GM21526 (cell line): Measurements from ENCODE around the gene AFMID.
"Not testable (repeated sequence)": the region's sequence is repeated elsewhere in the genome, so short reads cannot be mapped to it uniquely, and the experiment has no call there.

Source experiments
- ATAC-seq: cut with Tn5 transposase; IDR thresholded peaks from one replicate; pipeline ENCODE4 v1.9.1; 2021; ENCODE audit warnings: moderate library complexity; ENCODE audit not compliant: unreplicated experiment, low FRiP score

The AFMID gene

DNA sequence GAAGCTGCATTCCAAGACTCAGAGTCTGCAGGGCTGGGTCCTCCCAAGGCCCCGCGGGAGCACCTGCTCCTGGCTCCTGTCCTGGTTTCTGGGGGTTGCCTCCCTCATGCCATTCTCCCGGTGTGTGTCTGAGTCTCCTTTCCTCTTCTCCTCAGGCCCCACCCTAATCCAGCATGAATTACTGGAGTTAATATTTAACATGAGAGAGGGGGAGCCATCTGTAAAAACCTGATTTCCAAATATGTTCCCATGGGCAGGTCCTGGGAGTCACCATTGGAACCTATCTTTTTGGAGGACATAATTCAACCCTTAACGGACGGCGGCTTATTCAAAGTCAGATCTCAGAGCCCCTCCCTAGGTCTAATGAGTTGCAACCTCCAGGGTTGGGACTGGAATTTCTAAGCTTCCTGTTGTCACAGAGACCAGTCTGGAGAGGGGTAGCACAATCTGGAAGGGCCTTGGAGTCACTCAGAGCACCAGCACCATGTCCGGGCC is 35.6 kb upstream of the AFMID start:
- no peak for ATAC-seq

DNA sequence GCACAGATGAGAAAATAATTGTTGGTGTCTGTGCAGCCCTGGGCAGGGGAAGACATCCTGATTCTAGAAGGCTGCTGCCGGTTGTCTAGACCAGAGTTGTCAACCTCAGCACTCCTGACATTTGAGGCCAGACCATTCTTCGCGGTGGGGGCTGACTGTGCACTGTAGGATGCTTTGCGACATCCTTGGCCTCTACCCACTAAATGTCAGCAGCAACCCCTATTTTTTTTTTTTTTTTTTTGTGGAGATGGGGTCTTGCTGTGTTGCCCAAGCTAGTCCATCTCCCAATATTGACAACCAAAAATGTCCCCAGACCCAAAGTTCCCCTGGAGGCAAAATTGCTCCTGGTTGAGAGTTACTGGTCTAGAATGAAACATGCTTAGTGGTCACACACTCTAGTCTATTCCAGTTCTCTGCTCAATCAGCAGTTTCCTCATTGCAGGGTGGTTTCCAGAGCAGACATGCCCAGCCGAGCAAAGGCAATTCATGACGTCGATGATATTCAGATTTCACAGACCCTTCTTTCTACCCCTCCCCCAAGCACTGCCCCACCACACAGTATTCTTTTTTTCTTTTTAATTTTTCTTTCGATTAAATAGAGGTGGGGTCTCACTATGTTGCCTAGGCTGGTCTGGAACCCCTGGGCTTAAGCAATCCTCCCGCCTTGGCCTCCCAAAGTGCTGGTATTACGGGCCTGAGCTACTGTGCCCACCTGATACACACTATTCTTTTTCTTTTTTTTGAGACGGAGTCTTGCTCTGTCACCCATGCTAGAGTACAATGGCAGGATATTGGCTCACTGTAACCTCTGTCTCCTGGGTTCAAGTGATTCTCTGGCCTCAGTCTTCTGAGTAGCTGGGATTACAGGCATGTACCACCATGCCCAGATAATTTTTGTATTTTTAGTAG is 32.0 kb upstream of the AFMID start:
- peak; percentile 43 for ATAC-seq

DNA sequence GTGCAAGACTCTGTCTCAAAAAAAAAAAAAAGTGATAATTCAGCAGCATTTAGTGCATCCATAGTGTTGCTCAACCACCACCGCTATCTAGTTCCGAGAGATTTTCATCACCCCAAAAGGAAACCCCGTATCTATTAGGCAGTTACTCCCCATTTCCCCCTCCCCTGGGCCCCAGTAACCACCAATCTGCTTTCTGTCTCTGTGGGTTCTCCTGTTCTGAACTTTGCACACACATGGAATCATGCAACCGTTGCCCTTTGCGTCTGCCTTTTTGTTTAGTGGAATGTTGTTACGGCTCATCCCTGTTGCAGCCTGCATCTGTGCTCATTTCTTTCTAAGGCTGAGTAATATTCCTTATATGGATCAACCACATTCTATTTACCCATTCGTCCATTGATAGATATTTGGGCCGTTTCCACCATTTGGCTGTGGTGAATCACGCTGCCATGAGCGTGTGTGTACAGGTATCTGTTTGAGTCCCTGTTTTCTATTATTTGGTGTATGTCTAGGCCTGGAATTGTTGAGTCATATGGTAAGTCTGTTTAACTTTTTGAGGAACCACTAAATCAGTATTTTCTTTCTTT is 27.5 kb upstream of the AFMID start:
- no peak for ATAC-seq

DNA sequence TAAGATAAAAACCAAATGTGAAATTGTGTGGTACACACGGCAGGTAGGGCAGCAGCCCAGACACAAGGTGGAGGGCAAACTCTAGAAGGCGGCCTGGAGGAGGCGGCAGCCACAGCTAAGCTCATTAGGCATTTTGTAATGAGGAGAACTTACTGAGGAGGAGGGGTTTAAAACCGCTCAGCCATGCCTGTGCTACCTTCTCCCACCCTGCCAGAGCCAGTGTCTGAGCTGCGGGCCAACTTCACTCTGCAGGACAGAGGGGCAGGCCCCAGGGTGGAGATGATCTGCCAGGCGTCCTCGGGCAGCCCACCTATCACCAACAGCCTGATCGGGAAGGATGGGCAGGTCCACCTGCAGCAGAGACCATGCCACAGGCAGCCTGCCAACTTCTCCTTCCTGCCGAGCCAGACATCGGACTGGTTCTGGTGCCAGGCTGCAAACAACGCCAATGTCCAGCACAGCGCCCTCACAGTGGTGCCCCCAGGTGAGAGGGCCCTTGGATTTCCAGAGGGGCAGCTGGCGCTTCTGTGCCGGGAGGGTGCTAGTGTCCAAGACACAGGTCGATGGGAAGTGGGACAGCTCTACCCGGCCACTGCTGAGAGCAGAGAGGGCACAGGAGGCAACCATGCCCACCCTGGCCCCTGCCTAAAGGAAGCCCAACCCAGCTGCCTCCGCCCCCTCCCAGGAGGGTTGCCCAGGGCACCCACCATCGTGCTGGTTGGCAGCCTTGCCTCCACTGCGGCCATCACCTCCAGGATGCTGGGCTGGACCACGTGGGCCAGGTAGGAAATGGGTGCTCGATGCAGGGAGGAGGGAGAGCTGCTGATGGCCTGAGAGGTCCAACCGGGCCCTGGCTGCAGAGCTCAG is 23.0 kb upstream of the AFMID start:
- no peak for ATAC-seq

DNA sequence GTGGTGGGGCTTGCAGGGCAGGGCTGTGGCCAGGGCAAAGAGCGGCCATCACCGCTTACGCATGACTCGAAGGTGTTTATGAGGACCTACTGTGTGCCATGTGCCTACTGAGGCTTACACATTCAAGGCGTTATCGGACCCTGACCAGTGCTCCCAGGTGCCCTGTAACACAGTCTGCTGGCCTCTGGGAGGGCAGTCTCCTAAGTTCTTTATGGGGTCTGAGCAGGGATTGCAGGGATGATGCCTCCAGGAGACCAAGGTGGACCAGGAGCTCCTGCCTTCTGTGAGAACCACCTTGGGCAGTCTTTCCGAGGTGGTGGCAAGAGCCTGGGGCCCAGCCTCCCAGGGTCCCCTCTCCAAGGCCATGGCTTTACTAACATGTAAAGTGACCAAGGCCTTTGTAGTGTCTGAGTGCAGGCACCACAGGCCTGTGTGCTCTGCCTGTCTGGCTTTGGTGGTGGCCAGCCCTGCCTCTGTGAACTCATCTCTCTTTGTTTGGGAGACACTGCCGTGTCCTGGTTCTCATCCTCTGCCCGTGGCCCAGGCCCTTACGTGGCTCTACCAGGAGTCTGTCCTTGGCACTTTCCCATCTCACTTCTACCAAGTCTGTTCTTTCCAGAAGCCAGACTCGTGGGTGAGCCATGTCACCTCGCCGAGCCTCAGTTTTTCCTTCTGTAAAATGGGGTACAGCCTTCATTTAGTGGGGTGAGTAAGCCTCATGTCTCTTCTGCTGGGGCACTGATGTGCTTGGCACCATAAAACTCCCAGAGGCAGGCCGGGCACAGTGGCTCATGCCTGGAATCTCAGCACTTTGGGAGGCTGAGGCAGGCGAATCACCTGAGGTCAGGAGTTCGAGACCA is 22.2 kb upstream of the AFMID start:
- ATAC-seq = no peak

DNA sequence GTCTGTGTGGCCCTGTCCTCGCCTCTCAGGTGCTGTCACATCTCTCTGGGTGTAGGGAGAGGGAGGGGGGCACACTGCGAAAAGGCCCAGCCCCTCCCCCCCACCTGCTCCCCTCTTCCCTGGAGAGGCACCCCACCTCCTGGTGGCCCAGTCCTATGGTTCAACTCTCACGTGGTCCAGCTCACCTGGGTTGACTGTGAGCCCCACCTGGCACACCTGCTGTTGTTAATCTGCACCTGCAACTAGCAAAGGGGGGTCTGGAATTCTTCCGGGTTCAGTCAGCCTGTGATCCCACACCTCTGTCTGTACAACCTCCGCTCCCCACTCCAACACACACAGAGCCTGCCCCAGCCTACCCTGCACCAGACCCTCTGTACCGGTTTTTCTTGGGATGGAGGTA is 20.7 kb upstream of the AFMID start:
- no peak for ATAC-seq

DNA sequence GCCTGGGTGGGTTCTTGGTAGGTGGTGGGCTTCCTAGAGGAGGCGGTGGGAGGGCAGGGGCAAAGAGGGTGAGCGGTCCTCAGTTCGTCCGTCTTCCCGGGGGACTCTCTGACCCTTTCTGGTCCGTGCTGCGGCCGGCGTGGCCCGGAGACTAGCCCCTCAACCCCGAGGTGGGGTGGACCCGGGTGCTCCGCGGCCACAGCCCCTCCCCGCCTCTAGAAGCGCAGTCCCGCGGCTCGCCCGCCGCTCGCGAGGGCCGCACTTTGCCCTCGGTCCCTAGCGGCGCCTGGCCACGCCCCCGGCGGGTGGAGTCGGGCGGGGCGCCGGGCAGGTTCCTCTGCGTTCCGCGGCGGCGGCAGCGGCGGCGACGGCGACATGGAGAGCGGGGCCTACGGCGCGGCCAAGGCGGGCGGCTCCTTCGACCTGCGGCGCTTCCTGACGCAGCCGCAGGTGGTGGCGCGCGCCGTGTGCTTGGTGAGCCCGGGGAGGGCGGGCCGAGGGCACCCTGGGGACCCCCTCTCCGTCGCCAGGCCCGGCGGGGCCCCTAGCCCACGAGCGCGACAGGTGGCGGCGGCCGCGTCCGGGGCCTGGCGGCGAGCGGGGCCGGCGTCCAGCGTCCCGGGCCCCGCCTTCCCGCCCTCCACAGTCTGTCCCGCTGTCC is 18.8 kb upstream of the AFMID start, which contains the start of gene SYNGR2:
TSS of gene SYNGR2 (plus strand) at position 340 of the 661 bp plus-strand sequence. CDS start at position 376, 36 bp downstream.
- peak; percentile 43 for ATAC-seq

DNA sequence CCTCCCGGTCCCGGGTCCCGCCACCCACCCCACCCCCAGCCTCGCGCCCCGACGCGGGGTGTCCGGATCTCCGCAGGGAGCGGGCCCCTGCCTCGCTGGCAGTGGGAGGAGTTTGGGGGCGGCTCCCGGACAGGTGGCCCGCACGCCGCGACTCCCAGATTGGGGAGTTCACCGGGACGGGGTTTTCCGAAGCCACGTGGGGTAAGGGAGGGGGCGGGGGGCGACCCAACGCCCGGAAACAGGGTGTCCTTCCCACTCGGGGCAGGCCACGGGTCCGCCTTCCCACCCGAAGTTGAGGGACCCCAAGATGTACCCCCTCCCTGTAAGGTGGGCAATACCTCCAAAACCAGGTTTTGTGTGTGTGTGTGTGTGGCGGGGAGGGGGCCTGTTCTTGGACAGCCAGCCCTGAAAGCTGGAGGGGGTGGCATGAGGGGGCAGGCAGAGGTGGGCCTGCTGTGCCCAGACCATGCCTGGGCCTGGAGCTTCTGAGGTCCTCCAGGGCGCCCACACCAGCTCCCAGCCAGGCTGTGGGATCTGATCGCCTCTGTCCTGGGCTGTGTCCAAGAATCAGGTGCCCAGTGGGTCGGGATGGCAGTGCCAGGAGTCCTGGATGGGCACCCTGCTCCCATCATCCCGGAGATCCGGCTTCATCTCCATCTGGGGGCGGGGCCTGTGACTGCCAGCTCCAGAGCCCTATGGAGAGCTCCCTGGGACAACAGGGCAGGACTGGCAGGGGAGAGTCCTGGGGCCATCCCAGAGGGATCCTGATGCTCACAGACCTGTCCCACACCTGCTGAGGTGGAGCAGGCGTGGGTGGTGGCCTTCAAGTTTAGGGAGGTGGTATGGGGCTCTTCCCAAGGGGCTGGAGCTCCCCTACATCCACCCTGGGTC is 18.0 kb upstream of the AFMID start:
- ATAC-seq = peak; percentile 9

DNA sequence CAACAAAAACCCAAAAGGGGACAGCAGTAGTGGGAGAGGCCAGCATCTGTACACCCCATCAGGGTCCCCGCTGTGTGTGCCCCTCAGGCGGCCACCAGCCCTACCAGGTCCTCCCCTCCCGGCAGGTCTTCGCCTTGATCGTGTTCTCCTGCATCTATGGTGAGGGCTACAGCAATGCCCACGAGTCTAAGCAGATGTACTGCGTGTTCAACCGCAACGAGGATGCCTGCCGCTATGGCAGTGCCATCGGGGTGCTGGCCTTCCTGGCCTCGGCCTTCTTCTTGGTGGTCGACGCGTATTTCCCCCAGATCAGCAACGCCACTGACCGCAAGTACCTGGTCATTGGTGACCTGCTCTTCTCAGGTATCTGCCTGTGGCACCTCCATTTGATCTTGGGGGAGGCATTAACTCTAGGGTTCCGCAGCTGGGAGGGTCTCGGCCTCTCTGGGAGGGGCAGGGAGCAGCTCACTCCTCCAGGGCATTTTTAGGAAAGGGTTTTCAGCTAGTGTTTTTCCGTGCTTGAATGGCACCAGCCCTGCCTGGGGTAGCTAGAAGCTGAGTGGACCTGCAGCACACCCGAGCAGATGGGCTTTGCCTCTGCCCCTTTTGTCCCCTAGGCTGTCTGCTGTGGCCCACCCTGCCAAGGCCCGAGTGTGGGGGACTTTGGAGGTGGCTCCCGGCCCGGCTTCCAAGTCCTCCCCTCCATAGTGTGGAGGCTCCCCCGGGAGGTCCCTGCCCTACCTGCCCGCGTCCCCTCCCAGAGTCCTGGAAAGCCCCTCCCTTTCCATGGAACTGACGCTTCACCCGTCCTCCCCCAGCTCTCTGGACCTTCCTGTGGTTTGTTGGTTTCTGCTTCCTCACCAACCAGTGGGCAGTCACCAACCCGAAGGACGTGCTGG is 16.2 kb upstream of the AFMID start:
- no peak for ATAC-seq

DNA sequence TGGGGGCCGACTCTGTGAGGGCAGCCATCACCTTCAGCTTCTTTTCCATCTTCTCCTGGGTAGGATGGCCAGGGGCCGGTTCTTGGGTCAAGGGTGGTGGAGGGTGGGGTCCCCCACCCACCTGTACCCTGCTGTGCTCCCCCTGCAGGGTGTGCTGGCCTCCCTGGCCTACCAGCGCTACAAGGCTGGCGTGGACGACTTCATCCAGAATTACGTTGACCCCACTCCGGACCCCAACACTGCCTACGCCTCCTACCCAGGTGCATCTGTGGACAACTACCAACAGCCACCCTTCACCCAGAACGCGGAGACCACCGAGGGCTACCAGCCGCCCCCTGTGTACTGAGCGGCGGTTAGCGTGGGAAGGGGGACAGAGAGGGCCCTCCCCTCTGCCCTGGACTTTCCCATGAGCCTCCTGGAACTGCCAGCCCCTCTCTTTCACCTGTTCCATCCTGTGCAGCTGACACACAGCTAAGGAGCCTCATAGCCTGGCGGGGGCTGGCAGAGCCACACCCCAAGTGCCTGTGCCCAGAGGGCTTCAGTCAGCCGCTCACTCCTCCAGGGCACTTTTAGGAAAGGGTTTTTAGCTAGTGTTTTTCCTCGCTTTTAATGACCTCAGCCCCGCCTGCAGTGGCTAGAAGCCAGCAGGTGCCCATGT is 15.4 kb upstream of the AFMID start:
- not testable (repeated sequence) for ATAC-seq

DNA sequence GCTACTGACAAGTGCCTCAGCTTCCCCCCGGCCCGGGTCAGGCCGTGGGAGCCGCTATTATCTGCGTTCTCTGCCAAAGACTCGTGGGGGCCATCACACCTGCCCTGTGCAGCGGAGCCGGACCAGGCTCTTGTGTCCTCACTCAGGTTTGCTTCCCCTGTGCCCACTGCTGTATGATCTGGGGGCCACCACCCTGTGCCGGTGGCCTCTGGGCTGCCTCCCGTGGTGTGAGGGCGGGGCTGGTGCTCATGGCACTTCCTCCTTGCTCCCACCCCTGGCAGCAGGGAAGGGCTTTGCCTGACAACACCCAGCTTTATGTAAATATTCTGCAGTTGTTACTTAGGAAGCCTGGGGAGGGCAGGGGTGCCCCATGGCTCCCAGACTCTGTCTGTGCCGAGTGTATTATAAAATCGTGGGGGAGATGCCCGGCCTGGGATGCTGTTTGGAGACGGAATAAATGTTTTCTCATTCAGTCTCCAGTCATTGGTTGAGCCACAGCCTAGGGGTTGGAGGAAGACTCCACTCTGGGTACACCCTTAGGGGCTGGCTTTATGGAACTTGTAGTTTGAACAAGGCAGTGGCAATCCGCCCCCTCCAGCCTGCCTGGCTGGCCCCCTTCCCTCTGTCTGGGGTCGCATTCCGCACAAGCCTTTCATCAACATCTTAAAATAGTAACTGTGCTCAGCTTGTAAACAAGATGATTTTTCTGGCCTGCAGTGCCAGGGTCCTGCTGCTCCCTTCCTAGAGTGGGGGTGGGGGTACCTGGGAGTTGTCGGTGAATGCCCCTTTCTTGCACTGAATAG is 14.7 kb upstream of the AFMID start:
- no peak for ATAC-seq

DNA sequence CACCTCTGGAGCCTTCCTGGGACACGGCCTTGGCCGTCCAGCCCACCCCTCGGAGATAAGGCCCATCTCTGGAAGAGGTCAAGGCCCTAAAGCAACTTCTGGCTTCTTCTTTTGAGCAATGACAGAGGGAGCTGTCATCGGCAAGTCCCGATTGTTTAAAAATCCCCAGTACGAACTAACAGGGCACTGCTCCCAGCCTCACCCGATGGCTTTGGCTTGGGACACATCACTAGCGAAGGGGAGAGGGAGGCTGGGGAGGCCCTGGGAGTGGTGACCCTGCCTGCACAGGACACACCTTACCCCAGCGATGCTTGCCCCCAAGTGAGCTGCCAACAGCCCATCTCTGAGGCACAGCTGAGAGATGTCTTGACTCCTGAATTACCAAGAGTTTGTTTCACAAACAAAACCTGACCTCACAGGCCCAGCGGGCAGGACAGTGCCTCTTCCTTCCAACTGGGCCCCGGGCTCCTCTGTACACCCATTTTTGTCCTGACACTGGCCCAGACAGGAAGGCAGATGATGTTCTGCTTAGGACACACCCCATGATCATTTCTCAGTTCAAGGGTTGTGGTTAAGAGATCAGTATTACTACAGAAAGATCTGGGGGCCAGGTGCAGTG is 14.0 kb upstream of the AFMID start:
- no peak for ATAC-seq

DNA sequence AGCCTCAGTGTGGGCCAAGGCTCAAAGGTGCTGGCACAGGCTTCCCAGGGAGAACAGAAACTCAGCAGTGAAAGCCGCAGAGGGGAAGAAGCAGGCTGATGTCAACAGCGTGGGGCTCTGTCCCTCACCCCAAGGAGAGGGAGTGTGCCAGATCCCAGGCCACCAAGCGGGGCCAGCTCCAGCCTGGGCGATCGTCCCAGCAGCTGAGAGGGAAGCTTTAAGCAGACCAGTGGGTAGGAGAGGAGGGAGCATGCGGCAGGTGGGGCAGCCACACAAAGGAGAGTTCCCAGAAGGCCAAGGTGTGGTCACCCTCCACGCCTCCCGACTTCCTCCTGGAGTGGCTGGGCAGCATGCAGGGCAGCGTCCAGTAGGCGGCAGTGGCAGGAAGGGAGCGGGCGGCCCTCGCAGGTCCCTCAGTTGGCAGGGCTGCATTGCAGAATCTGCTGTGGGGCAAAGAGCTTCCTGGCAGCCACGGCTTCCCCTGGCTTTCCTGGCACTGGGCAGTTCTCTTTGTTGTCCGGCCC is 12.8 kb upstream of the AFMID start:
- ATAC-seq = no peak

DNA sequence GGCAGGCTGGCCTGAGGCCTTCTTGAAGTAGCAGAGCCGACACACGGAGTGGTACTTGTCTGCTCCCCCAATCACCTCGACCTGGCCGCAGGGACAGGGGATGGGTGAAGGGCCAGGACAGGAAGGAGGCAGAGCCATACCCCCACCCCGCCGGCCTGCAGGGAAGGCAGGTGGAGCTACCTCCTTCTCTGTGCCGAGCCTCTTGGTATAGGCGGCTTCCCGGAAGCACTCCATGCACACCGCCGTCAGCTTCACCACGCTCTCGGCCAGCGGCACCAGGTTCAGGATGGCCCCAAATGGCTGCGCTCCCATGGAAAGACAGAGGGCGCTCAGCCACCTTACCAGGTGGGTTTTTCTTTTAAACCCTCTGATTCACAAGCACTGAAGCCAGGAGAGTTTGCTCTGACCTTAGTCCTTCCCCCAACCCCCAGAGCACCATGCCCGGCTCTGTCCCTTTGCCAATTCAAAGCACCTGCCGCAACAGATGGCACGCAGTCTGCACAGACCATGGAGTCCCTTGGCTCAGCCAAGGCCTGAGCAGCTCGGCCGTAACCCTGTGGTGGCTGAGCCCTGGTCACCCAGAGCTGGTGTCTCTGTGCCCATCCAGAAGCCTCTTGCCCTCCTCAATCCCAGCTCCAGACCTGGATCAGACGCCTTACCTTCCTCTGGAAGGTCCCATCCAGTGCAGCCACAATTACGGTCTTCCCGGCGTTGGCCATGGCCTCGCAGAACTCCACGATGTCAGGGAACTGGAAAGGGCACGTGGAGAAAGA is 12.1 kb upstream of the AFMID start:
- no peak for ATAC-seq

DNA sequence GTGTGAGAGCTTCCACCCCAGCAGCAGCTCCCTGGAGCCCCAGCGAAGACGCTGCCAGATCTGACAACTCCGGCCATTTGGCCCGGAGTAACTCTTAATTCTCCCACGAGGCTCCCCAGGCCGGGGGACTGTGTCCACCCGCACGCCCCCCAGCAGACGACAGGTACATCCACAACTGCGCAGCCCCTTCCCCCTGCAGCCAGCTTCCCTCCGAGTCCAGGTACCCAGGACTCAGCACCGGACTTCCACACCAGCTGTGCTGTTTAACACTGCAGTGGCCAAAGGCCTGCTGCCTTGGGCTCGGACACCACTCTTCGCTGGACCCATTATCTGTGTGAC is 11.6 kb upstream of the AFMID start:
- no peak for ATAC-seq
